ENCODE results near the gene NDUFB8.
A peak's percentile ranks its signal among the peaks of the same experiment; 100 is the strongest.

NDUFB8 gene

DNA sequence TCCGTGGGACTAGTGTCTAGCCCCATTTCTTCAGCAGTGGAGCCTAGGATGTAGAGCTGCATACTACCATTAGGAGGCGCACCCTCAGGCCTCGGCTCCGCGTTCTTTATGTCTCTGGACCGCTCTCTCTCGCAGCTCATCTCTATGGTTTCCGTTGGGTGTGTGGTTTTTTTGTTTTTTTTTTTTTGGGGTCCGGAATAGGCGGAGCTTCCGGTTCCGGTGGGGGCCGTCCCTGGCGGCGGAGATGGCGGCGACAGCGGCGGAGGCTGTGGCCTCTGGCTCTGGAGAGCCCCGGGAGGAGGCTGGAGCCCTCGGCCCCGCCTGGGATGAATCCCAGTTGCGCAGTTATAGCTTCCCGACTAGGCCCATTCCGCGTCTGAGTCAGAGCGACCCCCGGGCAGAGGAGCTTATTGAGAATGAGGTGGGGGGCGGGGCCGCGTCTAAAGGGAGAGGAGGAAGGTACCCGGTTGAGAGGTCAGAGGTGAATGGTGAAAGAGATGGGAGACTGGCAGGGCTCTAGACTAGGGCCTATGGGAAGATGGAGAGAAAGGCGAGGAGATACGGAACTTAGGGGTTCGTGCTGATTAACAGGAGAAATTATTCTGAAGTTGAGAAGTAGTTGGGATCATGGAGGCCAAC lies 6.2 kb upstream of the NDUFB8 start, which contains the start of gene HIF1AN:
Gene HIF1AN, plus strand, starts transcription at position 229 of the 639 bp plus-strand sequence. Its CDS starts 16 bp downstream, at position 245.
- DNase-seq, result peak; percentile 93

DNA sequence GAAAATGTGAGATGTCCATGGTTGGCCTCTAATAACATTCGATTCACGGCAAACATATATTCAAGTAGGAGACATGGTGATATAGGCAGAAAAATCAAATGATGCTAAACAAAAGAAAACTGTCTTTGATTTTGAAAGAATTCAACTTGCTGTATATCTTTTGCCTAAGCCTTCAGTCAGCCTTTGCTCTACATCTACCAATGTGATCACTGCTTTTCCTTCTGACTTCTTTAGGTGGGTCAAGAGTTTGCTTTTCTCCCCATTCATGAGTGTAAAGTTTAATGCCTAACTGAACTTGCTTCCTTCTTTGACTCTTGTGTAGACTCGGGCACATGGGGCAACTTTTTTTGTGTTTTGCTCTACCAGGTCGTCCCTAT lies 5.7 kb upstream of the NDUFB8 start:
- no peak for DNase-seq

DNA sequence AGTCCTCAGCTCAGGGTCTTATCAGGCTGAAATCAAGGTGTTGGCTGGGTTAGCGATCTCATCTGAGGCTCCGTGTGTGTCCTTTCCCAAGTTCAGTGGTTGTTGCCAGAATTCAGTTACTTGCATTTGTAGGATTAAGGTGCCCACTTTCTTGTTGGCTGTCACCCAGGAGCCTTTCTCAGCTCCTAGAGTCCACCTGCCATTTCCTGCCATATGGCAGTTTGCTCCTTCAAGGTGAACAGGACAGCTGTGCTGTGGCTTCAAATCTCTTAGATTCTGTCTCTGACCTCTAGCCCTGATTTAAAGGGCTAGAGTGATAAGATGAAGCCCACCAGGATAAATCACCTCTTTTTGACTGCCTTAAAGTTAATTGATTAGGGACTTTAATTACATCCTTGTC lies 5.1 kb upstream of the NDUFB8 start:
- no peak for DNase-seq

- DNase-seq, result no peak
These were observed 2.1 kb upstream of the NDUFB8 start for GRCh38 chr10:100531761-100532160.

DNA sequence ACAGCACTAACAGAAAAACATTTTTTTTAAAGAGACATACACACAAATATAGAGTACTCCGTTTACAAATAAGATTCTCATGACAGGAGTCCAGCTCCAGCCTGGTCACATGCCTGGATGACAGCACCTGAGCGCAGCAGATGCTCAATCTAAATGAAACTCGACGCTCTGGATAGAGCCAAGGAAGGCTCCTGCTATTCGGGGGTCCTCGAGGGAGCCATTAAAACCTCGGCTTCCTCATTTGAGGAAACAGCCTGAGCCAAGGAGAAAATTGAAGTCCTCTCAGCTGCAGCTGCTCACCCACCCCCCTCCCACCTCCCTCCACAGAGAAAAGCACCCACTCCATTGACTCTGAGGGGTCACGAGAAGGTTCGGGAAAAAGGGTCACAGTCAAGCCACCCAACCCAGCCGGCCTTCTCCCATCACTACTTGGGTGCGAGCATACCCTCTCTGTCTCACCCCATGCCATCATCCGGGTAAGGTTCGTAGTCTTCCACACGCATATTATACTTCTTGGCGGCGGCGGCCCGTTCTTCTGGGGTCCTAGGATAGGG lies 673 bp downstream of the NDUFB8 start:
- DNase-seq, result no peak

- peak; percentile 22 for DNase-seq
These were observed 1.4 kb downstream of the NDUFB8 start for GRCh38 chr10:100528123-100528886.

DNA sequence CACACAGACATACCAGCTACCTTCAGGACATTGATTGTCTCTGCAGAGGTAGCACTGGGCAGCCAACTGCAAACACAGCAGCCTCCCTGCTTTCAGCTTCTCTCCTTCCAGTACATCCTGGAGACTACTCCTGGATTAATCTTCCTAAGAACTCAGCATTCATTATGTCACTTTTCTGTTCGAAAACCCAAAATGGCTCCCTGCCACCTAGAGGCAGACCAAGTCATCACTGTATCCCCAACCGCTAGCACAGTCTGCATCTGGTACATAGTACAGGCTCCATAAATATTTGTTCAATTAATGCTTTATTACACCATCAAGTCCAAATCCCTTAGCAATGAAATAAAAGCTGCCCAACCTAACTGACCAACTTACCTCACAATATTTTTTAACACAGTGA lies 5.0 kb downstream of the NDUFB8 start:
- DNase-seq, result no peak

GRCh38 chr10:100524206-100524605 lies 5.5 kb downstream of the NDUFB8 start:
- no peak for DNase-seq

DNA sequence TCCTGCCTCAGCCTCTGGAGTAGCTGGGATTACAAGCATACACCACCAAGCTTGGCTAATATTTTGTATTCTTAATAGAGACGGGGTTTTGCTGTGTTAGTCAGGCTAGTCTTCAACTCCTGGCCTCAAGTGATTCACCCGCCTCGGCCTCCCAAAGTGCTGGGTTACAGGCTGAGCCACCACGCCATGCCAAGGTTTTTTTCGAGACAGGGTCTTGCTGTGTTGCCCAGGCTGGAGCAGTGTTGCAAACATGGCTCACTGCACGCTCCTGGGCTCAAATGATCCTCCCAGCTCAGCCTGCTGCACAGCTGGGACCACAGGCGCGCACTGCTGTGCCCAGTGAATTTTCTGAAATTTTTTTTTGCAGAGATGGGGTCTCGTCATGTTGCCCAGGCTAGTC lies 6.7 kb downstream of the NDUFB8 start:
- no peak for DNase-seq

GRCh38 chr10:100522107-100522801 lies 7.4 kb downstream of the NDUFB8 start:
- DNase-seq, result no peak

- DNase-seq, result no peak
These were observed 8.9 kb downstream of the NDUFB8 start for GRCh38 chr10:100520811-100521210.

- DNase-seq, result no peak
These were observed 10.2 kb downstream of the NDUFB8 start, which contains the start of gene SEC31B for GRCh38 chr10:100519311-100520051. Gene SEC31B, minus strand, starts transcription at chr10:100519861. Its CDS starts 2,909 bp downstream, at chr10:100516952.

DNA sequence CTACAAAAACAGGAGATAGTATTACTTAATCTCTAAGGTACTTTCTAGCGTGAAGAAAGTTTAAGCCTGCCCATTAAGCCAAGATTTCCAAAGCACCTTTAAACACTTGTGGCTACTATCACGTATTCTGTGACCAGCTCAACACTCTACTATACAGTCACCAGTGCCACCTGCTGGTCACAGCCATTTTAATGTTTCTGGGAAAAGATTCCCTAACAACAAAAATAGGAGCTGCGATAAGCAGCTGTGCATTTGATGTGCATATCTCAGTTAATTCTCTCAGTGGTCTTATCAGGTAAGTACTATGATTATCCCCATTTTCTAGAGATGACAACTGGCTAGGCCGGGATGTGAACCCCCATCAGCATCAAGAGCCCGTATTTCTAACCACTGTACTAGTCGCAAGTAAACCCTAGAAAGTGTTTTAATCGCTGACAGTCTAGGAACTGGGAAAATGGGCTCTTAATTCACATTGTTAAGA lies 10.9 kb downstream of the NDUFB8 start:
- peak; percentile 70 for DNase-seq

- no peak for DNase-seq
These were observed 12.8 kb downstream of the NDUFB8 start for GRCh38 chr10:100516847-100517246.

- DNase-seq, result no peak
These were observed 14.1 kb downstream of the NDUFB8 start for GRCh38 chr10:100515612-100516011.

GRCh38 chr10:100510533-100511308 lies 18.9 kb downstream of the NDUFB8 start:
- DNase-seq, result peak; percentile 74

DNA sequence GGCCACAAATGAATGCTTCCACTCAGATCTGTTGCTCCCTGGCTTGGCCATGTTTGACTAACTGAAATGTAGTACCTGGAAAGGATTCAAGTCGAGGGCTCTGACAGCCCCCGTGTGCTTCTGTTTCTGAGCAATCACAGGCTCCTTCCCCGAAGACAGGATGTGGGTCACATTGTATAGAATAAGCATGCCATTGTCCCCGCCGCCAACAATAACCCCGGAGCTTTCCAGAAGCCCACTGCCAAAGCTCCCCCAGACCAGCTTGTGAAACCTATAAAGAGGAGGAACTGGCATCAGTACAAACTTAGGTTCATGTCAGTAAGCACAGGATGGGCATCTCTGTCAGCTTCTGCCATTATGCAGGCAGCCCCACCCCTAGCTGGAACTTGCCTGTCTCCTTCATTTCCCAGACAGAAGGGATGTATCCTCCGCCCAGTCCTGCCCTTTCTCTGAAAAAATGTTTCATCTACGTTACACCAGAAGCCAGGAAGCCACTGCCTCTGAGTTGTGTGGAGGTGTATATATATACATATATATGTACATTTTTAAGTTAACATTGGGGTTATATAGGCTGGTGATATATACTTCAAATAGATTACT lies 20.3 kb downstream of the NDUFB8 start:
- peak; percentile 68 for DNase-seq

GRCh38 chr10:100508691-100509150 lies 20.9 kb downstream of the NDUFB8 start:
- peak; percentile 54 for DNase-seq

DNA sequence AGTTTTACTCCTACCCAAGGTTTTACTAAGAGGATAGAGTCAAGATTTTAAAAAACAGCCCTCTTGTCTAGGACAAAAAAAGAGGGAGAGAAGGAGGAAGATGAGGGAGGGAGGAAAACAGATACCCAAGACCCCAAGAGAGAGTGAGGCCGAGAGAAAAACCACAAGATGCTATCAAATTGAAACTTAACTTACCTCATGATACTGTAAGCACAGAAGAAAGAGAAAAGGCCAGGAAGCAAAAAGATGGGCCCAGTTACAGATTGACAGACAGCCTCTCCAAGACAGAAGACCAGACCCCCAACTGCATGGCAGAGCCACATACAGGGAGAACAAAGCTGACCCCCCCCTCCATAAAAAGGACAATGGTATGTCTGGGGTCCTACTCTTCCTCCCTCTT lies 21.4 kb downstream of the NDUFB8 start:
- DNase-seq, result no peak

GRCh38 chr10:100507357-100507732 lies 22.3 kb downstream of the NDUFB8 start:
- DNase-seq, result no peak
